ENCODE data around the gene FAM110D.
A peak's percentile ranks its signal among the peaks of the same experiment; 100 is the strongest.

FAM110D gene

DNA sequence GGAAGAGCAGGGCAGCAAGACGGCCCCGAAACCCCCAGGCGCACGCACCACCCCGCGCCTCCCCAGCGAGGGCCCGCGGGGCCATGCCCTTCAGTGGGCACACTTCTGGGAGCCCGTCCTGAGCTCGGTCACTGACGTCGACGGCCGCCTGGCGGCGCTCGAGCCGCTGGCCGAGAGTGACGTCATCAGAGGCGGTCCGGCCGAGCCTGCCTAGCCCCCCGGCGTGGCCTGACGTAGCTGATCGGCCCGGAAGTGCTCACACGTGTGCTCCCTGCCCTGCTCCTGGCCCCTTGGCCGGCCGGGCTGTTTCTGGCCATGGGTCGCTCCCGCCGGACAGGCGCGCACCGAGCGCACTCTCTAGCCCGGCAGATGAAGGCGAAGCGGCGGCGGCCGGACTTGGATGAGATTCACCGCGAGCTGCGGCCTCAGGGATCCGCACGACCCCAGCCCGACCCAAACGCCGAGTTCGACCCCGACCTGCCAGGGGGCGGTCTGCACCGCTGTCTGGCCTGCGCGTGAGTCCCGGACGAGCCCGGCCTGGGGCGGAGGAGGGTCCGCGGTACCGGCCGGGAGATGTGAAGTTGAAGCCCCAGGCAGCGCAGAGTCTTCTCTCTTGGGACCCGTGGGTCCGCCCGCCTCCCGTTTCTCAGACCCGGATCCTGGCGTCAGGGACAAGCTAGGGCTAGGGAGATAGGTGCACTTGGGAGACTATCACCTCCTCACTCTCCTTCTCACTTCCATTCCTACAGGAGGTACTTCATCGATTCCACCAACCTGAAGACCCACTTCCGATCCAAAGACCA, 11.0 kb downstream of the FAM110D start, which contains the start of gene ZNF593:
Gene ZNF593 (plus strand): TSS at position 240 of the 803 bp plus-strand sequence. CDS start 76 bp downstream, at position 316.
- peak within 1 kb of the TSS; percentile 78 for H3K4me3 ChIP-seq (ENCODE audit: low read depth, low read length)
- TF ChIP-seq CTCF (IDR thresholded peaks at IDR 0.05; ENCODE audit: control insufficient read depth, extremely low read depth, insufficient read depth), result peak; percentile 80
- peak; percentile 39 for DNase-seq (ENCODE audit: low read depth)

DNA sequence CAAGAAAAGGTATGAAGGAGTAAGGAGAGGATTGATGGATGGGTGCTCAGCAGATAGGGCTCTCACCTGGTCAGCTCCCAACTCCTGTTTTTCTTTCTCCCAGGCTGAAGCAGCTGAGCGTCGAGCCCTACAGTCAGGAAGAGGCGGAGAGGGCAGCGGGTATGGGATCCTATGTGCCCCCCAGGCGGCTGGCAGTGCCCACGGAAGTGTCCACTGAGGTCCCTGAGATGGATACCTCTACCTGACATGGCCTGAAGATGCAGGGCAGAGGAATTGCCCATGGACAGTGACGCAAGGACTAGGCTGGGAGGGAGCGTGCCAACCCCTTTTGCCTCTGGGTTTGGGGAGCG, 11.6 kb downstream of the FAM110D start:
- no peak for TF ChIP-seq CTCF (IDR thresholded peaks at IDR 0.05; ENCODE audit: control insufficient read depth, extremely low read depth, insufficient read depth)
- H3K4me3 ChIP-seq (ENCODE audit: low read depth, low read length), result peak overlapping the region; percentile 78
- DNase-seq (ENCODE audit: low read depth), result no peak

- DNase-seq (ENCODE audit: low read depth), result no peak
- no peak for TF ChIP-seq CTCF (IDR thresholded peaks at IDR 0.05; ENCODE audit: control insufficient read depth, extremely low read depth, insufficient read depth)
- H3K4me3 ChIP-seq (ENCODE audit: low read depth, low read length), result peak within 1 kb of the TSS; percentile 78
Observed at GRCh38 chr1:26171084-26172072, 12.5 kb downstream of the FAM110D start, which contains the start of gene ZNF593OS. Gene ZNF593OS, minus strand, starts transcription at chr1:26171832. Its CDS starts 171 bp downstream, at chr1:26171661.

GRCh38 chr1:26175346-26175745, 16.5 kb downstream of the FAM110D start:
- H3K4me3 ChIP-seq (ENCODE audit: low read depth, low read length), result no peak overlapping the region
- no peak for DNase-seq (ENCODE audit: low read depth)
- TF ChIP-seq CTCF (IDR thresholded peaks at IDR 0.05; ENCODE audit: control insufficient read depth, extremely low read depth, insufficient read depth), result no peak

DNA sequence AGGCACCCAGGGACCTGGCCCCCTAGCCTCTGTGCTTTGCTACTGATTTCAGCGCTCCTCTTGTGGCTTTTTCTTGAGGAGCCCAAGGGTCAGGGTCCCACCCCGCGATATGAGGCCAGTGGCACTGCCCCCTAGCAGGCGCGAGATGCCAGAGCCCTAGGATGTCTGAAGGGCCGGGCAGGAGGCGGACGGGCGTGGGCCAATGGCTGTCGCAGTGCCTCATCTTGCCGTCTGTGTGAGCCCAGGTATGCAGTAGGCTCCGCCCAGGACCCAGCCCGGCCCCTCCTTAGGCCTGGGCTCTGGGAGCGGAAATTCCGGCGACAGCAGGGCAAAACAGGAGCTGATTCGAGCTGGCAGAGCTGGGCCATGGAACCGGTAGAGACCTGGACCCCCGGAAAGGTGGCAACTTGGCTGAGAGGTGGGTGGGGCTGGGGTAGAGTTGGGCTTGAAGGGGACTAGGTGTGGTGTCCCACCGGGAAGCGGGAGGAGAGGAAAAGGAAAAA, 18.4 kb downstream of the FAM110D start, which contains the start of gene CNKSR1:
Gene CNKSR1 (plus strand): TSS at position 310 of the 503 bp plus-strand sequence. CDS start 57 bp downstream, at position 367.
- peak; percentile 27; the same call in 1 of the 2 replicates for TF ChIP-seq CTCF (IDR thresholded peaks at IDR 0.05; ENCODE audit: control insufficient read depth, extremely low read depth, insufficient read depth)
- peak; percentile 37 for DNase-seq (ENCODE audit: low read depth)
- H3K4me3 ChIP-seq (ENCODE audit: low read depth, low read length), result peak within 1 kb of the TSS; percentile 60

- no peak for TF ChIP-seq CTCF (IDR thresholded peaks at IDR 0.05; ENCODE audit: control insufficient read depth, extremely low read depth, insufficient read depth)
- H3K4me3 ChIP-seq (ENCODE audit: low read depth, low read length), result no peak overlapping the region
- no peak for DNase-seq (ENCODE audit: low read depth)
Observed at GRCh38 chr1:26180010-26180506, 21.2 kb downstream of the FAM110D start.

All from LNCaP clone FGC (cell line).